ENCODE data around the gene RHBDF1. TPM values are rescaled to one million over a fixed set of nuclear protein-coding genes. Genes with fewer than 3 reads are reported as not detected.

RHBDF1 gene
- total and polyA plus RNA-seq, 2 experiments from 2014 or later: 22.6 to 24.5 TPM

DNA sequence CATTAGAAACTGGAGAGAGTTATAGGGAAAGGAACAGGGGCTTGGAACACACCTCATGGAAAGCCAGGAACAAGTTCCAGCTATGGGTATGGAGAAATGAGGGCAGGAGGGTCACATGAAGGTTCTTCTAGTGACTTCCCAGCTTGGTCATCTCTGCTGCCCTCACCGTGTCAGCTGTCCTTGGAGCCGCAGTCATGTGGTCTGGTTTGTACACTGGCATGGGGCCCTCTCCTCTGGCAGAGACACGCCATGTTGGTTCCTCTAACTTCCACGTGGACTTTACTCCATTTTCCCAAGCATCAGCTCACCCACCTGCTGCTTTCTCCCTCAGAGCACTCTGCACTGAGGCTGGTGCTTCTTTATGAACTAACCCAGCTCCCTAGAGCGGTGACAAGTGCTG lies 31.9 kb upstream of the RHBDF1 start:
- TF ChIP-seq ZNF331 (CRISPR knock-in tag; IDR thresholded peaks at IDR 0.05; ENCODE audit: low read depth) (no peak), EZH2phosphoT487 (IDR thresholded peaks at IDR 0.05; ENCODE audit: unreplicated experiment) (no peak), EZH2 (IDR thresholded peaks at IDR 0.05; ENCODE audit: low read depth, unreplicated experiment) (no peak), JUNB (IDR thresholded peaks at IDR 0.05; ENCODE audit: unreplicated experiment) (no peak), POLR2AphosphoS5 (IDR thresholded peaks at IDR 0.05; ENCODE audit: low read depth) (no peak), CREB1 (CRISPR knock-in tag; IDR thresholded peaks at IDR 0.05; ENCODE audit: low read depth) (no peak), STAT1 (IDR thresholded peaks at IDR 0.05; ENCODE audit: unreplicated experiment) (no peak), NANOG (IDR thresholded peaks at IDR 0.05; ENCODE audit: borderline replicate concordance) (no peak), ZNF114 (CRISPR knock-in tag; IDR thresholded peaks at IDR 0.05) (no peak)
- TF ChIP-seq, protein P1, sequence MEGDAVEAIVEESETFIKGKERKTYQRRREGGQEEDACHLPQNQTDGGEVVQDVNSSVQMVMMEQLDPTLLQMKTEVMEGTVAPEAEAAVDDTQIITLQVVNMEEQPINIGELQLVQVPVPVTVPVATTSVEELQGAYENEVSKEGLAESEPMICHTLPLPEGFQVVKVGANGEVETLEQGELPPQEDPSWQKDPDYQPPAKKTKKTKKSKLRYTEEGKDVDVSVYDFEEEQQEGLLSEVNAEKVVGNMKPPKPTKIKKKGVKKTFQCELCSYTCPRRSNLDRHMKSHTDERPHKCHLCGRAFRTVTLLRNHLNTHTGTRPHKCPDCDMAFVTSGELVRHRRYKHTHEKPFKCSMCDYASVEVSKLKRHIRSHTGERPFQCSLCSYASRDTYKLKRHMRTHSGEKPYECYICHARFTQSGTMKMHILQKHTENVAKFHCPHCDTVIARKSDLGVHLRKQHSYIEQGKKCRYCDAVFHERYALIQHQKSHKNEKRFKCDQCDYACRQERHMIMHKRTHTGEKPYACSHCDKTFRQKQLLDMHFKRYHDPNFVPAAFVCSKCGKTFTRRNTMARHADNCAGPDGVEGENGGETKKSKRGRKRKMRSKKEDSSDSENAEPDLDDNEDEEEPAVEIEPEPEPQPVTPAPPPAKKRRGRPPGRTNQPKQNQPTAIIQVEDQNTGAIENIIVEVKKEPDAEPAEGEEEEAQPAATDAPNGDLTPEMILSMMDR (conservative IDR thresholded peaks at IDR 0.05; ENCODE audit: low read depth in 2 of 2): no peak
- TF ChIP-seq, protein P2, sequence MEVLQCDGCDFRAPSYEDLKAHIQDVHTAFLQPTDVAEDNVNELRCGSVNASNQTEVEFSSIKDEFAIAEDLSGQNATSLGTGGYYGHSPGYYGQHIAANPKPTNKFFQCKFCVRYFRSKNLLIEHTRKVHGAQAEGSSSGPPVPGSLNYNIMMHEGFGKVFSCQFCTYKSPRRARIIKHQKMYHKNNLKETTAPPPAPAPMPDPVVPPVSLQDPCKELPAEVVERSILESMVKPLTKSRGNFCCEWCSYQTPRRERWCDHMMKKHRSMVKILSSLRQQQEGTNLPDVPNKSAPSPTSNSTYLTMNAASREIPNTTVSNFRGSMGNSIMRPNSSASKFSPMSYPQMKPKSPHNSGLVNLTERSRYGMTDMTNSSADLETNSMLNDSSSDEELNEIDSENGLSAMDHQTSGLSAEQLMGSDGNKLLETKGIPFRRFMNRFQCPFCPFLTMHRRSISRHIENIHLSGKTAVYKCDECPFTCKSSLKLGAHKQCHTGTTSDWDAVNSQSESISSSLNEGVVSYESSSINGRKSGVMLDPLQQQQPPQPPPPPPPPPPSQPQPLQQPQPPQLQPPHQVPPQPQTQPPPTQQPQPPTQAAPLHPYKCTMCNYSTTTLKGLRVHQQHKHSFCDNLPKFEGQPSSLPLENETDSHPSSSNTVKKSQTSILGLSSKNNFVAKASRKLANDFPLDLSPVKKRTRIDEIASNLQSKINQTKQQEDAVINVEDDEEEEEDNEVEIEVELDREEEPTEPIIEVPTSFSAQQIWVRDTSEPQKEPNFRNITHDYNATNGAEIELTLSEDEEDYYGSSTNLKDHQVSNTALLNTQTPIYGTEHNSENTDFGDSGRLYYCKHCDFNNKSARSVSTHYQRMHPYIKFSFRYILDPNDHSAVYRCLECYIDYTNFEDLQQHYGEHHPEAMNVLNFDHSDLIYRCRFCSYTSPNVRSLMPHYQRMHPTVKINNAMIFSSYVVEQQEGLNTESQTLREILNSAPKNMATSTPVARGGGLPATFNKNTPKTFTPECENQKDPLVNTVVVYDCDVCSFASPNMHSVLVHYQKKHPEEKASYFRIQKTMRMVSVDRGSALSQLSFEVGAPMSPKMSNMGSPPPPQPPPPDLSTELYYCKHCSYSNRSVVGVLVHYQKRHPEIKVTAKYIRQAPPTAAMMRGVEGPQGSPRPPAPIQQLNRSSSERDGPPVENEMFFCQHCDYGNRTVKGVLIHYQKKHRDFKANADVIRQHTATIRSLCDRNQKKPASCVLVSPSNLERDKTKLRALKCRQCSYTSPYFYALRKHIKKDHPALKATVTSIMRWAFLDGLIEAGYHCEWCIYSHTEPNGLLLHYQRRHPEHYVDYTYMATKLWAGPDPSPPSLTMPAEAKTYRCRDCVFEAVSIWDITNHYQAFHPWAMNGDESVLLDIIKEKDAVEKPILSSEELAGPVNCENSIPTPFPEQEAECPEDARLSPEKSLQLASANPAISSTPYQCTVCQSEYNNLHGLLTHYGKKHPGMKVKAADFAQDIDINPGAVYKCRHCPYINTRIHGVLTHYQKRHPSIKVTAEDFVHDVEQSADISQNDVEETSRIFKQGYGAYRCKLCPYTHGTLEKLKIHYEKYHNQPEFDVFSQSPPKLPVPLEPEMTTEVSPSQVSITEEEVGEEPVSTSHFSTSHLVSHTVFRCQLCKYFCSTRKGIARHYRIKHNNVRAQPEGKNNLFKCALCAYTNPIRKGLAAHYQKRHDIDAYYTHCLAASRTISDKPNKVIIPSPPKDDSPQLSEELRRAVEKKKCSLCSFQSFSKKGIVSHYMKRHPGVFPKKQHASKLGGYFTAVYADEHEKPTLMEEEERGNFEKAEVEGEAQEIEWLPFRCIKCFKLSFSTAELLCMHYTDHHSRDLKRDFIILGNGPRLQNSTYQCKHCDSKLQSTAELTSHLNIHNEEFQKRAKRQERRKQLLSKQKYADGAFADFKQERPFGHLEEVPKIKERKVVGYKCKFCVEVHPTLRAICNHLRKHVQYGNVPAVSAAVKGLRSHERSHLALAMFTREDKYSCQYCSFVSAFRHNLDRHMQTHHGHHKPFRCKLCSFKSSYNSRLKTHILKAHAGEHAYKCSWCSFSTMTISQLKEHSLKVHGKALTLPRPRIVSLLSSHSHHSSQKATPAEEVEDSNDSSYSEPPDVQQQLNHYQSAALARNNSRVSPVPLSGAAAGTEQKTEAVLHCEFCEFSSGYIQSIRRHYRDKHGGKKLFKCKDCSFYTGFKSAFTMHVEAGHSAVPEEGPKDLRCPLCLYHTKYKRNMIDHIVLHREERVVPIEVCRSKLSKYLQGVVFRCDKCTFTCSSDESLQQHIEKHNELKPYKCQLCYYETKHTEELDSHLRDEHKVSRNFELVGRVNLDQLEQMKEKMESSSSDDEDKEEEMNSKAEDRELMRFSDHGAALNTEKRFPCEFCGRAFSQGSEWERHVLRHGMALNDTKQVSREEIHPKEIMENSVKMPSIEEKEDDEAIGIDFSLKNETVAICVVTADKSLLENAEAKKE (CRISPR knock-in tag; IDR thresholded peaks at IDR 0.05): no peak
- TF ChIP-seq, protein P3, sequence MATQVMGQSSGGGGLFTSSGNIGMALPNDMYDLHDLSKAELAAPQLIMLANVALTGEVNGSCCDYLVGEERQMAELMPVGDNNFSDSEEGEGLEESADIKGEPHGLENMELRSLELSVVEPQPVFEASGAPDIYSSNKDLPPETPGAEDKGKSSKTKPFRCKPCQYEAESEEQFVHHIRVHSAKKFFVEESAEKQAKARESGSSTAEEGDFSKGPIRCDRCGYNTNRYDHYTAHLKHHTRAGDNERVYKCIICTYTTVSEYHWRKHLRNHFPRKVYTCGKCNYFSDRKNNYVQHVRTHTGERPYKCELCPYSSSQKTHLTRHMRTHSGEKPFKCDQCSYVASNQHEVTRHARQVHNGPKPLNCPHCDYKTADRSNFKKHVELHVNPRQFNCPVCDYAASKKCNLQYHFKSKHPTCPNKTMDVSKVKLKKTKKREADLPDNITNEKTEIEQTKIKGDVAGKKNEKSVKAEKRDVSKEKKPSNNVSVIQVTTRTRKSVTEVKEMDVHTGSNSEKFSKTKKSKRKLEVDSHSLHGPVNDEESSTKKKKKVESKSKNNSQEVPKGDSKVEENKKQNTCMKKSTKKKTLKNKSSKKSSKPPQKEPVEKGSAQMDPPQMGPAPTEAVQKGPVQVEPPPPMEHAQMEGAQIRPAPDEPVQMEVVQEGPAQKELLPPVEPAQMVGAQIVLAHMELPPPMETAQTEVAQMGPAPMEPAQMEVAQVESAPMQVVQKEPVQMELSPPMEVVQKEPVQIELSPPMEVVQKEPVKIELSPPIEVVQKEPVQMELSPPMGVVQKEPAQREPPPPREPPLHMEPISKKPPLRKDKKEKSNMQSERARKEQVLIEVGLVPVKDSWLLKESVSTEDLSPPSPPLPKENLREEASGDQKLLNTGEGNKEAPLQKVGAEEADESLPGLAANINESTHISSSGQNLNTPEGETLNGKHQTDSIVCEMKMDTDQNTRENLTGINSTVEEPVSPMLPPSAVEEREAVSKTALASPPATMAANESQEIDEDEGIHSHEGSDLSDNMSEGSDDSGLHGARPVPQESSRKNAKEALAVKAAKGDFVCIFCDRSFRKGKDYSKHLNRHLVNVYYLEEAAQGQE (IDR thresholded peaks at IDR 0.05; ENCODE audit: unreplicated experiment): no peak
- TF ChIP-seq, protein P4, sequence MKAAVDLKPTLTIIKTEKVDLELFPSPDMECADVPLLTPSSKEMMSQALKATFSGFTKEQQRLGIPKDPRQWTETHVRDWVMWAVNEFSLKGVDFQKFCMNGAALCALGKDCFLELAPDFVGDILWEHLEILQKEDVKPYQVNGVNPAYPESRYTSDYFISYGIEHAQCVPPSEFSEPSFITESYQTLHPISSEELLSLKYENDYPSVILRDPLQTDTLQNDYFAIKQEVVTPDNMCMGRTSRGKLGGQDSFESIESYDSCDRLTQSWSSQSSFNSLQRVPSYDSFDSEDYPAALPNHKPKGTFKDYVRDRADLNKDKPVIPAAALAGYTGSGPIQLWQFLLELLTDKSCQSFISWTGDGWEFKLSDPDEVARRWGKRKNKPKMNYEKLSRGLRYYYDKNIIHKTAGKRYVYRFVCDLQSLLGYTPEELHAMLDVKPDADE (IDR thresholded peaks at IDR 0.05): no peak
- H3K4me2 ChIP-seq: no peak overlapping the region
- H3K27ac Mint-ChIP-seq: no peak overlapping the region
- H3F3A ChIP-seq (replicated peaks; ENCODE audit: low read depth): 0 out of 2 replicates have a peak, but pooled peaks cover 16% of the 10 kb centered on the region
- no peaks in the 10 kb centered on the region for H3K36me3 ChIP-seq (ENCODE audit: insufficient read depth)
- DNase-seq (ENCODE audit: low spot score) (no peak), ATAC-seq (no peak)
- no peaks in the 10 kb centered on the region for H3K4me1 ChIP-seq (ENCODE audit: insufficient read depth)
- H3K4me3 Mint-ChIP-seq: no peak overlapping the region
- H2AFZ ChIP-seq: no peak overlapping the region
- peaks cover 11% of the 10 kb centered on the region for H3K27me3 Mint-ChIP-seq (ENCODE audit: insufficient read depth, low read depth, poor library complexity)
- H3K4me3 ChIP-seq: no peak overlapping the region
- no peaks in the 10 kb centered on the region for H3K27me3 ChIP-seq (ENCODE audit: insufficient read depth)
- H3K9me2 ChIP-seq (ENCODE audit: insufficient read depth): no peaks in the 10 kb centered on the region
- H3K36me3 Mint-ChIP-seq (ENCODE audit: low read depth): peaks cover 3% of the 10 kb centered on the region; the same call in 1 of the 3 replicates
- no peak overlapping the region for H3K27ac ChIP-seq (ENCODE audit: low read depth)
- no peaks in the 10 kb centered on the region for H3K4me1 Mint-ChIP-seq
- no peaks in the 10 kb centered on the region for H3K79me2 ChIP-seq (replicated peaks; ENCODE audit: insufficient read depth)
- peaks cover 7% of the 10 kb centered on the region for H4K20me1 ChIP-seq (replicated peaks; ENCODE audit: insufficient read depth)
- H3K9me3 Mint-ChIP-seq: no peaks in the 10 kb centered on the region

Data from GM23338 (cell line).